BJ (cell line): ENCODE measurements around the gene WDR13. TPM values are rescaled to one million over a fixed set of nuclear protein-coding genes. Genes with fewer than 3 reads are reported as not detected.

ENCODE experiments used
- CTCF ChIA-PET: fragments of 350-600 bp; formaldehyde crosslinking; extraction: SDS; loops from one replicate; lab custom pipeline; 2021; ENCODE audit warnings: antibody characterized with exemption, inconsistent platforms; lab: Yijun Ruan, JAX
- POLR2A ChIA-PET: fragments of 300-600 bp; sonication (Branson Sonifier 250); formaldehyde crosslinking; extraction: SDS; loops from one replicate; lab custom pipeline; 2021; ENCODE audit warnings: antibody characterized with exemption; lab: Charles Lee
- DNase-seq: peaks from one replicate; pipeline ENCODE4 v3.0.0-alpha.2; 2011; ENCODE audit warnings: low read depth
- H3K27me3 ChIP-seq: 2 replicates; pipeline ENCODE4 v1.6.0; 2011; ENCODE audit warnings: low read length; ENCODE audit not compliant: control insufficient read depth, insufficient read depth
- H3K36me3 ChIP-seq: 2 replicates; pipeline ENCODE4 v1.5.1; 2011; ENCODE audit warnings: low read length; ENCODE audit not compliant: control insufficient read depth, insufficient read depth
- H3K4me3 ChIP-seq: 2 replicates; pipeline ENCODE4 v1.5.1; 2011; ENCODE audit warnings: low read depth, mild to moderate bottlenecking, control low read depth, low read length
- CTCF ChIP-seq: IDR thresholded peaks from 2 replicates; pipeline ENCODE4 v1.5.1; 2011; ENCODE audit warnings: low read depth, mild to moderate bottlenecking, control low read depth, inconsistent platforms, low read length, moderate library complexity; ENCODE audit not compliant: insufficient read depth
- polyA plus RNA-seq: library from polyadenylated mRNA; depleted of rRNA; stranded (reverse); fragments of >200 nt; gene quantifications from 2 replicates; pipeline ENCODE4 v1.2.3, GENCODE V29; 2011

WDR13 gene
- polyA plus RNA-seq, 1 experiment, result 119 TPM

DNA sequence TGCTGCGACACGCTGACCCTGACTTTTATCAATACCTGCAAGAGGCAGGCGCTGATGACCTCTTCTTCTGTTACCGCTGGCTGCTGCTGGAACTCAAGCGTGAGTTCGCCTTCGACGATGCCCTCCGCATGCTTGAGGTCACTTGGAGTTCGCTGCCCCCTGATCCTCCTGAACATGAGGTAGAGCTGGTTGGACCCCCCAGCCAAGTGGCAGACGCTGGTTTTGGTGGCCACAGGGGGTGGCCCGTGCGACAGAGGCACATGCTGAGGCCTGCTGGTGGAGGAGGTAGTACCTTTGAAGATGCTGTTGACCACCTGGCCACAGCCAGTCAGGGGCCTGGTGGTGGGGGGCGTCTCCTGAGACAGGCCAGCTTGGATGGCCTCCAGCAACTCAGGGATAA is 37.2 kb upstream of the WDR13 start:
- no peaks in the 10 kb centered on the region for H3K27me3 ChIP-seq
- POLR2A ChIA-PET, result no interaction called here
- no peak overlapping the region for H3K4me3 ChIP-seq
- peaks cover 6% of the 10 kb centered on the region; the same call in 1 of the 2 replicates for H3K36me3 ChIP-seq
- CTCF ChIA-PET, result no interaction called here
- no peak for TF ChIP-seq CTCF
- no peak for DNase-seq

- no peak for TF ChIP-seq CTCF
- DNase-seq, result no peak
- Histone ChIP-seq H3K36me3 (peaks cover 6% of the 10 kb centered on the region; the same call in 1 of the 2 replicates), H3K4me3 (no peak overlapping the region), H3K27me3 (no peaks in the 10 kb centered on the region)
- ChIA-PET POLR2A (no interaction called here), CTCF (no interaction called here)
Measured at GRCh38 chrX:48560681-48561080, 36.6 kb upstream of the WDR13 start.

GRCh38 chrX:48569958-48570357 is 27.3 kb upstream of the WDR13 start:
- DNase-seq, result no peak
- Histone ChIP-seq H3K27me3 (no peaks in the 10 kb centered on the region), H3K36me3 (no peaks in the 10 kb centered on the region), H3K4me3 (no peak overlapping the region)
- ChIA-PET POLR2A (no interaction called here), CTCF (no interaction called here)
- no peak for TF ChIP-seq CTCF

- peaks cover 14% of the 10 kb centered on the region for H3K36me3 ChIP-seq
- no peaks in the 10 kb centered on the region for H3K27me3 ChIP-seq
- peak overlapping the region; percentile 42 for H3K4me3 ChIP-seq
- no peak for TF ChIP-seq CTCF
- ChIA-PET POLR2A (interaction anchor here (0.6 to 0.9 kb wide), 3 partner anchors 9 to 97 kb away, joined by 3 read pairs; no protein-coding TSS in a partner anchor), CTCF (no interaction called here)
- no peak for DNase-seq
Measured at GRCh38 chrX:48573690-48574269, 23.5 kb upstream of the WDR13 start.

DNA sequence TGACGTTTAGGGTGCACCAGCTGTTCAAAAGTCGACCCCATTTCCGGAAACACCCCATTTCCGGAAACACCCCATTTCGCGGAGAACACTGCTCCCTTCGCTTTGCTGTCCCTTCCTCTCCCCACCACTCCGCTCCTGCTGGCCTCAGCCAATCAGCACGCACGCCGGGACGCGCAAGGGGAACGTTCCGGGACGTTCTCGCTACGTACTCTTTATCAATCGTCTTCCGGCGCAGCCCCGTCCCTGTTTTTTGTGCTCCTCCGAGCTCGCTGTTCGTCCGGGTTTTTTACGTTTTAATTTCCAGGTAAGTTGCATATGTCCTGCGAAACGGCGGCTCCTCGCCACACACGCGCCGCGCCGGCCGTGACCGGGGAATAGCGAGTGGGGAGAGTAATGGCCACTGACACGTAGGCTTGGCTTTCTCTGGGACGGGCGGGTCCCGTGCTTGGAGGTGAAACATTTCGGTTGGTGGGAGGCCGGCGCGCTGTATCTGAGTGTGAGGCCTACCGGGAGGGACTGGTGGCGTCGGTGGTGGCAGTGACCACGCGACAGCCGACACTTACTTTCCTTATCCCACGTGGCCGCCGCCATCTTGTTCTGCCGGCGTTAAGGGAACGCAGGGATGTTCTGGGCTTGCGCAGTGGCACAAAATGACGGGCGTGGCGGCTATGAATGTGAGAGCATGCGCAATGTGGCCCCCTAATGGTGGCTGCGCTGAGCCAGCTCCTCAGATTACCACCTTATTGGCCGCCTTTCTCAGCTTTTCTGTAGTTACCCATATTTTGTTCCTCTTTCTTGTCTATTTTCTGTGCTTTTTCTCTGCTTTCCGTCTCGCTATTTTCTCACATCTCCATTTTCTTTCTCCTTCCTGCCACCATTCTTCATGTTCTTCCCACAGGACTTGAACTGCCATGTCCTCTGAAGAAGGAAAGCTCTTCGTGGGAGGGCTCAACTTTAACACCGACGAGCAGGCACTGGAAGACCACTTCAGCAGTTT is 22.7 kb upstream of the WDR13 start, which contains the start of gene RBM3:
Gene RBM3, plus strand, starts transcription at position 215 of the 997 bp plus-strand sequence. Its CDS starts 697 bp downstream, at position 912.
- CTCF ChIA-PET, result no interaction called here
- peak; percentile 46 for TF ChIP-seq CTCF
- peak within 1 kb of the TSS; percentile 72 for H3K4me3 ChIP-seq
- peaks cover 19% of the 10 kb centered on the region for H3K36me3 ChIP-seq
- DNase-seq, result peak; percentile 66
- H3K27me3 ChIP-seq, result no peaks in the 10 kb centered on the region
- POLR2A ChIA-PET, result interaction anchor here (0.5 to 0.9 kb wide), 4 partner anchors 8 to 98 kb away, joined by 3 read pairs; no protein-coding TSS in a partner anchor
